Anterior cingulate cortex (tissue), 58 donors: ENCODE measurements around the gene SLC27A6.
"Not testable (repeated sequence)": the region's sequence is repeated elsewhere in the genome, so short reads cannot be mapped to it uniquely, and the experiment has no call there.

Experiments used
- DNase-seq, 58 donors: peaks; one replicate each; lab custom pipeline; 2025; lab: John Stamatoyannopoulos, UW

Gene SLC27A6, protein sequence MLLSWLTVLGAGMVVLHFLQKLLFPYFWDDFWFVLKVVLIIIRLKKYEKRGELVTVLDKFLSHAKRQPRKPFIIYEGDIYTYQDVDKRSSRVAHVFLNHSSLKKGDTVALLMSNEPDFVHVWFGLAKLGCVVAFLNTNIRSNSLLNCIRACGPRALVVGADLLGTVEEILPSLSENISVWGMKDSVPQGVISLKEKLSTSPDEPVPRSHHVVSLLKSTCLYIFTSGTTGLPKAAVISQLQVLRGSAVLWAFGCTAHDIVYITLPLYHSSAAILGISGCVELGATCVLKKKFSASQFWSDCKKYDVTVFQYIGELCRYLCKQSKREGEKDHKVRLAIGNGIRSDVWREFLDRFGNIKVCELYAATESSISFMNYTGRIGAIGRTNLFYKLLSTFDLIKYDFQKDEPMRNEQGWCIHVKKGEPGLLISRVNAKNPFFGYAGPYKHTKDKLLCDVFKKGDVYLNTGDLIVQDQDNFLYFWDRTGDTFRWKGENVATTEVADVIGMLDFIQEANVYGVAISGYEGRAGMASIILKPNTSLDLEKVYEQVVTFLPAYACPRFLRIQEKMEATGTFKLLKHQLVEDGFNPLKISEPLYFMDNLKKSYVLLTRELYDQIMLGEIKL

GRCh38 chr5:128965011-128965637, at the start of gene SLC27A6:
TSS of gene SLC27A6 (plus strand) at chr5:128965488. CDS start at chr5:128966138, 650 bp downstream.
- peak in 1 of 58 donors; percentile 1 for DNase-seq

DNA sequence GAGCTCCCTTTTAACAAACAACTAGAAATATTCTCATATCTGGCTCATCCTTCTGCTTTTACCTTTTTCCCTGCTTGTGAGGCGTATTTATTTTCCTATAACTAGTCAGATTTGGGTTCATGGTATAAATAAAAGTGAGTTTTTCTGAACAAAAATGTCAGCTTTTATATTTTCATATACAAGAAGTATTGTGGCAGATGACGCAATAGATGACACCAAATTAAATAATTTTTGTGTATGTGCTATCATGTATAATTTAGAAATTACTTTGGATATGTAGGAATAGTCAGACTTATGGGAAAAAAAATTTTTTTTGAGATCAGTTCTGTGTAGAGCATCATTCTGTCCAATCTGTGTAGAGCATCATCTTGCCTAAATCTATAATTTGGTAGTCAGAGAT, 45.7 kb upstream of the SLC27A6 start:
- DNase-seq = no peak

DNA sequence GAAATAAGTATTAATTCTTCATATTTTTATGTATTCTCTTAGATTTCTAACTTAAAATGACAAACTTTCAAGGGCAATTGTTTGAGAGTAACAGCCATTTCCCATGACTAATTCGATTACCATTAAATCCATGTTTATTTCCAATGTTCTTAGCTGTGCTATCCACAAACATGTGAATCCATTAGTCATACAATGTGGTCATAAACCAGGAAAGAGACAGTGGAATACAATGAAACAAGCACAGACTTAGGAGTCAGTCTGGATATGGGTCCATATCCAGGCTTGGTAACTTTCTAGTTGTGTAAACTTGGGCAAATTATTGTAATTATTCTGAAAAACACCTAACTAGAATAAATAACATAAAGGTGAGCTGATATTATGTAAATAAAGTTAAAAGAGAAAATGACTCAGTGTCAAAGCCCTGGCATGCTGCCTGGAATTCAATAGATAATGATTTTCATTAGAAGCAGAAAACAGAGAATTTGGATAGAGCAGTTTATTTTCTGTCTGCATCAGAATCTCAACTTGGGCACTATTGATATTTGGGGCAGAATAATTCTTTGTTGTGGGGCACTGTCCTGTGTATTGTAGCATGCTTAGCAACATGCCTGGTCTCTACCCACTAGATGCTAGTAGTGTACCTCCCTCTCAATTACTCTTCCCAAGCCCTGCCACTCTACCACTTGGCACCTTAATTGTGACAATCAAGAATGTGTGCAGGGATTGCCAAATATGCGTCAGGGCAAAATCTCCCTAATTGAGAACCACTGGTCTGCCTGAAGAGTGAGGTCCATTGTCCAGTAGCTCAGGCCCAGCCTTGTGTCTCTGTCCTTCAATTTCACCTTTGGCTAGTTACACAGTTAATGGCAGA, 44.7 kb upstream of the SLC27A6 start:
- no peak for DNase-seq

- no peak for DNase-seq
These were observed 41.0 kb upstream of the SLC27A6 start for GRCh38 chr5:128924299-128924698.

- DNase-seq = no peak
These were observed 39.3 kb upstream of the SLC27A6 start for GRCh38 chr5:128925973-128926372.

DNA sequence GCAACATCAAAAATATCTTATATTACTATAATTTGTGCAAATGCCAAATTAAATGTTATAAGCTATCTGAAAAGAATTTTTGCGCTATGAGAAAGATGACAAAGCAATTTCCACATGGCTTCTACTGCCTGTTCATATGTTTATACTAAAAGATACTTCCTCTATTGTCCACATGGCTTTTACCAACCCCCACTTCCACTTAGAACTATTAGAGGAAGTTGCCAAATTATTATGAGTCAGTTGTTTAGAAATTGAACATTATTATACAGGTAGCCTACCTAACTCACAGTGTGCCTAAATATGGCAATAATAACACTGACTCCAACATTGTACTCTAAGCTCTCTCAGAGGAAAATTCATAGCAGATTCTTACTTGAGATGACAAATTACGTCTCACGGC, 37.6 kb upstream of the SLC27A6 start:
- no peak for DNase-seq

DNA sequence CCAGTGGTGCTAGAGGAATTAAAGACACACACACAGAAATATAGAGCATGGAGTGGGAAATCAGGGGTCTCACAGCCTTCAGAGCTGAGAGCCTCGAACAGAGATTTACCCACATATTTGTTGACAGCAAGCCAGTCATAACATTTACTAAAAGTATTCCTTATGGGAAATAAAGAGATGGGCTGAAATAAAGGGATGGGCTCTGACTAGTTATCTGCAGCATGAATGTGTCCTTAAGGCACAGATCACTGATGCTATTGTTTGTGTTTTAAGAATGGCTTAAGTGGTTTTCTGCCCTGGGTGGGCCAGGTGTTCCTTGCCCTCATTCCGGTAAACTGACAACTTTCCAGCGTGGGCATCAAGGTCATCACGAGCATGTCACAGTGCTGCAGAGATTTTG, 33.1 kb upstream of the SLC27A6 start:
- not testable (repeated sequence) for DNase-seq

DNA sequence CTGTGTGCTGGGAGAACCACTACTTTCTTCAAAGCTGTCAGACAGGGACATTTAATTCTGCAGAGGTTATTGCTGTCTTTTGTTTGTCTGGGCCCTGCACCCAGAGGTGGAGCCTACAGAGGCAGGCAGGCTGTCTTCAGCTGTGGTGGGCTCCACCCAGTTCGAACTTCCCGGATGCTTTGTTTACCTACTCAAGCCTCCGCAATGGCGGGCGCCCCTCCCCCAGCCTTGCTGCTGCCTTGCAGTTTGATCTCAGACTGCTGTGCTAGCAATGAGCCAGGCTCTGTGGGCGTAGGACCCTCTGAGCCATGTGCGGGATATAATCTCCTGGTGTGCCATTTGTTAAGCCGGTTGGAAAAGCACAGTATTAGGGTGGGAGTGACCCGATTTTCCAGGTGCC, 22.2 kb upstream of the SLC27A6 start:
- DNase-seq = not testable (repeated sequence)

DNA sequence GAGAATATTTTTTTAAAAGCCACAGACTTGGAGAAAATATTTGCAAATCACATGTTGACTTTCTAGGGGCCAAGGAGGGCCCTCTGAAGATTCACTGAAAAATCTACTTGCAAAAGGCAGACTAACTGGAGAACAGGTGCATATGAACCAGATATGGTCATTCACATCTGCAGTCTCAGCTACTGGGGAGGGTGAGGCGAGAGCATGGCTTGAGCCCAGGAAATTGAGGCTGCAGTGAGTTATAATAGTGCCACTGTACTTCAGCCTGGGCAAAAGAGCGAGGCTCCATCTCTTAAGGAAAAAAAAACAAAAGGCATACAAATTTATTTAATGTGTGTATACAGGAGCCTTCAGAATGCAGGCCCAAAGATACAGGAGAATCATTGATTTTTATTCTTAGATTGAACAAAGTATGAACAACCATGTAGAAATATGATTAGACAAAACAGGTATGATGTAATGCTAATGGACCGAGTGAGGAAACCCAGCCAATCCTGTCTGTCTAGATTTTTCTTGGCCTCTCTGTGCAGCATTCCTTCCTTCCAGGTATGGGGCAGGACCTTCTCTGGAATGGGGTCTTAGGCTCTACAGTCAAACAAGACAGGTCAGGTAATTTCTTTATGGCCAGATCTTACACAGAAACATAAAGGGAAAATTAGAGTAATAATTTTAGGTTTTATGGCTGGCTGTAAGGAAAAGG, 15.3 kb upstream of the SLC27A6 start:
- DNase-seq = no peak

DNA sequence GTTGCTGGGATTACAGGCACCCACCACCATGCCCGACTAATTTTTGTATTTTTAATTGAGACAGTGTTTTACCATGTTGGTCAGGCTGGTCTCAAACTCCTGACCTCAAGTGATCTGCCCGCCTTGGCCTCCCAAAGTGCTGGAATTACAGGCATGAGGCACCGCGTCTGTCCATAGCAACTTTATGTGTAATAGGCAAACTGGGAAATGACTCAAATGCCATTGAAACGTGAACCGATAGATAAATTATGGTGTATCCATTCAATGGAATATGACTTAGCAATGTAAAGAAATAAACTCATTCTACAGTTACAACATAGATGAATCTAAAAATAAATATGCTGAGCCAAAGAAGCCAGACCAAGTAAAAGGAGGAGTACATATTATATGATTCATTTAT, 14.0 kb upstream of the SLC27A6 start:
- not testable (repeated sequence) for DNase-seq

DNA sequence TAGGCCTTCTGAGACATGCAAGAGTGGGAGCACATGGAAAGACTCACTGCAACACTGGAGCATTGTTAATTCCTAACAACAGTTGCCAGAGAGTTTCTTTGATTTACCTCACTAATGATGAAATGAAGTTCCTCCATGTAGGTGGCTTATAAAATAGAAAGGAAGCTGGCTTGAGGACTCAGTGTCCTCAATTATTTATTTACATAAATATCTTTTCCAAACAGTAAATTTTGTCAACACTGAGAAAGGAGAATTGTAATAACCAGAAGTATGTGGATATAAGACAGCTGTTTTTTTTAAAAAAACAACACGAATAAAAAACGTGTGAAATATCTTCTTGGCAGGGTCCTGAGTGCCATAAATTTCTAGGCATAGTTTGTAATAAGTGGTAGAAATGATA, 9.1 kb upstream of the SLC27A6 start:
- DNase-seq = no peak

DNA sequence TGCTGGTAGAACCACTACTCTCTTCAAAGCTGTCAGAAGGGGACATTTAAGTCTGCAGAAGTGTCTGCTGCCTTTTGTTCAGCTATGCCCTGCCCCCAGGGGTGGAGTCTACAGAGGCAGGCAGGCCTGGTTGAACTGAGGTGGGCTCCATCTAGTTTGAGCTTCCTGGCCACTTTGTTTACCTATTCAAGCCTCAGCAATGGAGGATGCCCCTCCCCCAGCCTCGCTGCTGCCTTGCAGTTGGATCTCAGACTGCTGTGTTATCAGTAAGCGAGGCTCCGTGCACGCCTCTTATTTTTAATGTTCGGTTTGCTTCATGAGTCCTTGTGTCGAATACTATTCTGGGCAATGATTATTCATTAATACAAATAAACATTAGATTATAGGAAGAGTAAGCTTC, 3.1 kb upstream of the SLC27A6 start:
- no peak for DNase-seq

DNA sequence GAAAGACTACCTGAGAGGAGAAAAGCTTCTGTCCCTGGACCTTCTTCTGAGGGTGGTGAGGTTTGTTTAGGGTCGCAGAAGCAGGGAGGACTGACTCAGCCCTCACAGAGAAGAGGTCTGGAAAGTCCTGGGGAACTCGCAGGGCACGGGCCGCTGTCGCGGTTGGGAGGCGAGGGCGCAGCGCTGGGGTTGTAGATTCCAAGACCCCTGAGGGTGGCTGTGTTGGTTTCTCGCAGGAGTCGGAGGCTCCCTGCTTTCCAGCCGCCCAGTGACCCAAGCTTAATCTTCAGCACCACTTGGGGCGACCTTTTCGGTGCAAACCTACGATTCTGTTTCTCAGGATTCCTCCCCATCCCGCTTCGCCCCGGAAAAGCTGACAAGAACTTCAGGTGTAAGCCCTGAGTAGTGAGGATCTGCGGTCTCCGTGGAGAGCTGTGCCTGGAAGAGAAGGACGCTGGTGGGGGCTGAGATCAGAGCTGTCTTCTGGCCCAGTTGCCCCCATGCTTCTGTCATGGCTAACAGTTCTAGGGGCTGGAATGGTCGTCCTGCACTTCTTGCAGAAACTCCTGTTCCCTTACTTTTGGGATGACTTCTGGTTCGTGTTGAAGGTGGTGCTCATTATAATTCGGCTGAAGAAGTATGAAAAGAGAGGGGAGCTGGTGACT, 482 bp downstream of the SLC27A6 start:
- DNase-seq = no peak

GRCh38 chr5:128966375-128966774, 1.1 kb downstream of the SLC27A6 start:
- DNase-seq = no peak

- no peak for DNase-seq
These were observed 1.6 kb downstream of the SLC27A6 start for GRCh38 chr5:128966846-128967245.

DNA sequence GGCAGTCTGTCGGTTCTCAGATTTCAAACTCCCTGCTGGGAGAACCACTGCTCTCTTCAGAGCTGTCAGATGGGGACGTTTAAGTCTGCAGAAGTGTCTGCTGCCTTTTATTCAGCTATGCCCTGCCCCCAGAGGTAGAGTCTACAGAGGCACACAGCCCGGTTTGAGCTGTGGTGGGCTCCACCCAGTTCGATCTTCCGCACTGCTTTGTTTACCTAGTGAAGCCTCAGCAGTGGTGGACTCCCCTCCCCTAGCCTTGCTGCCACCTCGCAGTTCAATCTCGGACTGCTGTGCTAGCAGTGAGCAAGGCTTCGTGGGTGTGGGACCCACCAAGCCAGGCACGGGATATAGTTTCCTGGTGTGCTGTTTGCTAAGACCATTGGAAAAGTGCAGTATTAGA, 8.0 kb downstream of the SLC27A6 start:
- no peak for DNase-seq

DNA sequence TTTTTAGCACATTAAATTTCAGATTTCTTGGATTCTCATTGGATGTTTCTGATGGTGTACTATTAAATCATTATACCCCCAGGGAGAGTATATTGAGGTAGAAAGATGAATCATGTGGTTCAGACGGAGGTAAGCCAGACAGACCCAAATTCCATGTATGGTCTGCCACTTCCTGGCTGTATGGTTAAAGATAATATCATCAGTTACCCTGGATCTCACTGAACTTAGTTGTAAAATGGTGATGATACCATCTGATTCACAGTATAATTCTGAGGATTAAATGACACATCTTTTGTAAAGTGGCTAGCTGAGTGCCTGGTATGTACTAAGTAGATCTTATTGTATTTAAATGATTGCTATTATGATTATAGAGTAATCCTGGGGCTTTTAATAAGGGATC, 9.3 kb downstream of the SLC27A6 start:
- DNase-seq = no peak

- DNase-seq = no peak
These were observed 14.5 kb downstream of the SLC27A6 start for GRCh38 chr5:128979761-128980160.

- DNase-seq = no peak
These were observed 15.6 kb downstream of the SLC27A6 start for GRCh38 chr5:128980917-128981316.

DNA sequence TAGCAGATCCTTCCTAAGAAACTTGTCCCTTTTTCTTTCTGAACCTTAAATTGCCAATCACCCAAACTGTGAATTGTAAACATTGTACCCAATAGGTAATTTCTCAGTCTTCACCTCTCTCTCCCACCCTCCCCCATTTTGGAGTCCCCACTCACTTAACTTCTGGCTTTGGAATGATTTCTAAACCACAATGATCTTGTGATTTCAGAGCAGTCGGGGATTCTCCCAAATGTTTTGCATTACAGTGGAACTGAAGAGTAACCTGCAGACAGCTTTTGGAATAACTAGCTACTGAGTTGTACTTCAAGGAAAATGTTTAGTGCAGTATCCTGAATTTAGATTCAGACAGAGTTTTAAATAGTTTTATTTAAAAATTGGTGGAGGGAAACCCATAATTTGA, 19.2 kb downstream of the SLC27A6 start:
- no peak for DNase-seq
